Pulmonary artery endothelial cell (primary cell): ENCODE data around the gene NOS1AP. TPM values are rescaled to one million over a fixed set of nuclear protein-coding genes. Genes with fewer than 3 reads are reported as not detected.
"Not testable (repeated sequence)": the region's sequence is repeated elsewhere in the genome, so short reads cannot be mapped to it uniquely, and the experiment has no call there.

Experiments used
- DNase-seq: peaks from one replicate; pipeline ENCODE4 v3.0.0-alpha.2; 2011; ENCODE audit warnings: low read depth, low spot score
- total RNA-seq: library from RNA; depleted of rRNA; stranded (reverse); fragments of >200 nt; gene quantifications from 2 replicates; pipeline ENCODE4 v1.2.3, GENCODE V29; 2014

Gene NOS1AP
- total RNA-seq, 1 donor from 2014 or later = 0.53 TPM

- no peak for DNase-seq
Observed at GRCh38 chr1:162192763-162193162, 123.3 kb downstream of the NOS1AP start.

GRCh38 chr1:162193221-162193620 is 123.7 kb downstream of the NOS1AP start:
- DNase-seq = no peak

- no peak for DNase-seq
Observed at GRCh38 chr1:162193815-162194214, 124.3 kb downstream of the NOS1AP start.

- DNase-seq = no peak
Observed at GRCh38 chr1:162195567-162195966, 126.1 kb downstream of the NOS1AP start.

GRCh38 chr1:162196387-162196786 is 126.9 kb downstream of the NOS1AP start:
- DNase-seq = no peak

- DNase-seq = no peak
Observed at GRCh38 chr1:162197041-162197531, 127.6 kb downstream of the NOS1AP start.

- no peak for DNase-seq
Observed at GRCh38 chr1:162197615-162198421, 128.3 kb downstream of the NOS1AP start.

- no peak for DNase-seq
Observed at GRCh38 chr1:162200096-162200847, 130.8 kb downstream of the NOS1AP start.

GRCh38 chr1:162201062-162201461 is 131.6 kb downstream of the NOS1AP start:
- not testable (repeated sequence) for DNase-seq

GRCh38 chr1:162204129-162204822 is 134.8 kb downstream of the NOS1AP start:
- no peak for DNase-seq

GRCh38 chr1:162204823-162205155 is 135.3 kb downstream of the NOS1AP start:
- no peak for DNase-seq

- DNase-seq = no peak
Observed at GRCh38 chr1:162206300-162206699, 136.8 kb downstream of the NOS1AP start.

GRCh38 chr1:162206749-162207635 is 137.5 kb downstream of the NOS1AP start:
- DNase-seq = no peak

- no peak for DNase-seq
Observed at GRCh38 chr1:162207862-162208261, 138.4 kb downstream of the NOS1AP start.

- no peak for DNase-seq
Observed at GRCh38 chr1:162210196-162210595, 140.7 kb downstream of the NOS1AP start.

GRCh38 chr1:162212713-162213112 is 143.2 kb downstream of the NOS1AP start:
- no peak for DNase-seq

- no peak for DNase-seq
Observed at GRCh38 chr1:162213281-162213912, 143.9 kb downstream of the NOS1AP start.

- DNase-seq = no peak
Observed at GRCh38 chr1:162214202-162214601, 144.7 kb downstream of the NOS1AP start.

- no peak for DNase-seq
Observed at GRCh38 chr1:162215902-162216301, 146.4 kb downstream of the NOS1AP start.

GRCh38 chr1:162216604-162217003 is 147.1 kb downstream of the NOS1AP start:
- no peak for DNase-seq

GRCh38 chr1:162217706-162218105 is 148.2 kb downstream of the NOS1AP start:
- DNase-seq = no peak
